ENCODE measurements around the gene GRAMD2B.
"Not testable (repeated sequence)": the region's sequence is repeated elsewhere in the genome, so short reads cannot be mapped to it uniquely, and the experiment has no call there.

GRAMD2B gene

DNA sequence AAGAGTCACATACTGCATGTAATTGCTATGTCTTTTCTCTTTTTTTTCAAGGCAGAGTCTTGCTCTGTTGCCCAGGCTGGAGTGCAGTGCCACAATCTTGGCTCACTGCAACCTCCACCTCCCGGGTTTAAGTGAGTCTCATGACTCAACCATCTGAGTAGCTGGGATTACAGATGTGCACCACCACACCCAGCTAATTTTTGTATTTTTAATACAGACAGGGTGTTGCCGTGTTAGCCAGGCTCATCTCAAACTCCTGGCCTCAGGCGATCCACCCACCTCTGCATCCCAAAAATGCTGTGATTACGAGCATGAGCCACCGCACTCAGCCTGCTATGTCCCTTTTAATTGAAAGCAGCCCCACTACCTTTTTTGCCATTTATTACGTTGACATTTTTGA lies 47.3 kb downstream of the GRAMD2B start:
- not testable (repeated sequence) for H3K9me3 Mint-ChIP-seq (ENCODE audit: low read depth); H3K4me3 Mint-ChIP-seq; H3K27me3 Mint-ChIP-seq; H3K4me1 Mint-ChIP-seq (ENCODE audit: low read depth); H3K27ac Mint-ChIP-seq
- peaks cover 19% of the 10 kb centered on the region for H3K36me3 Mint-ChIP-seq

DNA sequence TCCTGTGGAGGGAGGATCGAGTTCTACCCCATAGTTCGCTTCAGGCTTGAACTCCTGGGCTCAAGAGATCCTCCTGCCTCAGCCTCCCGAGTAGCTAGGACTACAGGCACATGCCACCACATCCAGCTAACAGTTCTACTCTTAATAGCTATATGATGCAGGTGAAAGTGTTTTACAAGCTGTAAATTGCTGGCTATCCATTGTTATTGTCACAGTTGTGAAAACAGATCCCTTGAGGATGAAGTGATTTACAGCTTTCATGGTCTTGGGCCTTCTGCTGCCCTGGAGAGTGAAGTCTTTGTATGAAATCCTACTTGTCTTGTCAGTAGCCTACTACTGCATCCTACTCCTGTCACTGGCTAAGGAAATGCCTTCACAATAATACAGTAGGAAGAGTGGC lies 48.0 kb downstream of the GRAMD2B start:
- Mint-ChIP-seq H3K27ac (no peak overlapping the region), H3K36me3 (peaks cover 20% of the 10 kb centered on the region), H3K4me3 (no peak overlapping the region), H3K9me3 (ENCODE audit: low read depth) (no peaks in the 10 kb centered on the region), H3K4me1 (ENCODE audit: low read depth) (no peaks in the 10 kb centered on the region), H3K27me3 (no peaks in the 10 kb centered on the region)

DNA sequence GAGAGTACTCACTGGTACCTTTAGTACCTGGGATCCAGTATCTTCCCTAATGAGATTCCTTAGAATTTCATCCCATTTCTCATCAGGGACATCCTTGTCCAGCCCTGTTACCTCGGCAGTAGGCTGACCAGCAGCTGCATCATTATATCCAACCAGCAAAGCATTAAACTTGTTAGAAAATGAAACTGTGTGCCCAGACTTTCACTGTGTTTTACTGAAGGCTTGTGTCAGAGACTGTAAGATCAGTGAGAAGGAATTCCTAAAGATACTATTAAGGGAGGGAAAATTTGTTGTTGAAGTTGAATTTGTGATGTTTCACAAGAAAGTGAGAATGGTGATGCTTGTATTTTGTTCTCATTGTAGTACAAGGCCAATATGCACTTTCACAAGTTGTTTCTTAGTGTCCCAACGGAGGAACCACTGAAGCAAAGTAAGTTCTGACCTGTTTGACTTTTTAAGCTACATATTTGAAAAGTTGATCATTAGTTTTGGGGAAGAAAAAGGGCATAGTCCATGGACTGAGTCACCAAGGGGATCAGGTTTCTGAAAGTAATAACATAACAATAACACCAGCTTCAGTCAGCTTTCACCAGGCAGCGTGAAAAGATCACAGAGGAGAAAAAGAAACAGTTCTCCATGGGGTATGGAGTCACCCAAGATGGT lies 48.8 kb downstream of the GRAMD2B start:
- Mint-ChIP-seq H3K4me1 (ENCODE audit: low read depth) (no peaks in the 10 kb centered on the region), H3K36me3 (peaks cover 17% of the 10 kb centered on the region), H3K9me3 (ENCODE audit: low read depth) (no peaks in the 10 kb centered on the region), H3K27me3 (no peaks in the 10 kb centered on the region), H3K27ac (no peak overlapping the region), H3K4me3 (no peak overlapping the region)

DNA sequence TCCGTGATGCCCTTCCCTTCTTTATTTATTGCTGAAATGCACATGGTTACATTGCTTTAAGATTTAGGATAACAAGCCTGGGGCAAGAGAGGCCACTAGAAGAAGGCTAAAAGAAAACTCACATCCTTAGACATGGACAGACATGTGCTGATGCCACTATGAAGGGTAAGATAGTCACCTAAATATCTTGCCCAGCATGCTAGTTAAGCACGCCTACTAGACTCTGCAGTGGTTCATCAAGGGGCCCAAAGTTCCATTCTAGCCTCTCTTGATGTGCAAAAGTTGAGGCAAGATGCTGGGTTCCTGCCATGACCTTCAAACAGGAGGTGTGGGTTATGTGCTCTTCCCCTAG lies 49.3 kb downstream of the GRAMD2B start:
- H3K4me3 Mint-ChIP-seq, result no peak overlapping the region
- peaks cover 17% of the 10 kb centered on the region for H3K36me3 Mint-ChIP-seq
- H3K4me1 Mint-ChIP-seq (ENCODE audit: low read depth), result no peaks in the 10 kb centered on the region
- H3K27ac Mint-ChIP-seq, result no peak overlapping the region
- H3K9me3 Mint-ChIP-seq (ENCODE audit: low read depth), result no peaks in the 10 kb centered on the region
- no peaks in the 10 kb centered on the region for H3K27me3 Mint-ChIP-seq

DNA sequence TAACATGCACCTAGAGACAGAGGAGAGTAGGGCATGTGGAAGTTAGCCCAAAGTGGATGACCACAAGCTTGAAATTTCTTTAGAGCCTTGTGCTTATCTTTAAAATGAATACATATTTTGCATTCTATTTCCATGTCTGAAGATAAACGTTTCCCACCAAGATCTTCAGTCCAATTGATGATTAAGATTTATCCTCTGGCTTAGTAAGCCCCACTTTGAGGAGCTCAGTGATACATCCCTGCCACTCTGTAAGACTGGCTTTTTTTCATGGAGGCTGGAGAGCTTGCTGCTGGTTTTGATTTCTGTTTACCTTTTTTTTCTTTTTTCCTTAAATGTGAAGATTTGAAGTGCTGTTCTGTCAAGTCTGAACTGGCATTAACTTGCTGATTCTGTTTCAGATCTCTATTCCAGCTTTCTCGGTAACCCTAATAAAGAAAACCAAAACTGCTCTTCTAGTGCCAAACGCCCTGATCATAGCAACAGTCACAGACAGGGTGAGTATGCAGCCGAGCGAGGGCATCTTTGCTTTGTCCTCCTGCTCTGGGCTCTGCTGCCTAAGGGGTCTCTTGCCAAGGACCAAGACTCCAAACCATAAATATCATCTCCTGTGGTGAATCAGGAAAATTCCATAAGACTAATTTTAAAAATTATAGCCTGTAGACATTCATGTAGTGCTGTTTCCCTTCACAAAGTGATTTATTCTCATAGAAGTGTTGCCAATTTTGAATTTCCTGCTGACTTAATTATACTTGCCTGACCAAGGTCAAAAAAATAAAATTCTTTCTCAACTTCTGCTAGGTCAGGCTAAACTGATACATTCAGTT lies 54.3 kb downstream of the GRAMD2B start:
- Mint-ChIP-seq H3K36me3 (peaks cover 13% of the 10 kb centered on the region), H3K4me3 (no peak overlapping the region), H3K27me3 (no peaks in the 10 kb centered on the region), H3K4me1 (ENCODE audit: low read depth) (no peaks in the 10 kb centered on the region), H3K9me3 (ENCODE audit: low read depth) (no peaks in the 10 kb centered on the region), H3K27ac (no peak overlapping the region)

DNA sequence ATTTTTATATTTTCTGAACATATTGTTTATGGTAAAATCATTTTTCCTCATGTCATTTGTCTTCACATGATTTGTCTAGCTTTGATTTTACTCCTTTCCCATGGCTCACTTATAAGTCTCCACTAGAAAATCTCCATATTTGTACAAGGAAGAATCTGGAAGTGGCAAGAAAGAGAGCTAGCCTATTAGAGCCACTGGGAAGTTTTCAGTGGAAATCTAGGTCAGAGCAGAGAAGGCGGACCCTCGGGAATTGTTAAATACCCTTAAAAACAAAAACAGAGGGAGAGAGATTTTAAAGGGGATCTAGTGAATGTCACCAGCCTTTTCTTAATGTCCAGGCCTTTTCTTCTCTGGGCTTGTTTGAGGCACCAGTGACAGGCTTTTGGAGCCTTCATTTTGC lies 56.6 kb downstream of the GRAMD2B start:
- Mint-ChIP-seq H3K27me3 (no peaks in the 10 kb centered on the region), H3K27ac (no peak overlapping the region), H3K9me3 (ENCODE audit: low read depth) (no peaks in the 10 kb centered on the region), H3K36me3 (peaks cover 10% of the 10 kb centered on the region), H3K4me3 (no peak overlapping the region), H3K4me1 (ENCODE audit: low read depth) (no peaks in the 10 kb centered on the region)

DNA sequence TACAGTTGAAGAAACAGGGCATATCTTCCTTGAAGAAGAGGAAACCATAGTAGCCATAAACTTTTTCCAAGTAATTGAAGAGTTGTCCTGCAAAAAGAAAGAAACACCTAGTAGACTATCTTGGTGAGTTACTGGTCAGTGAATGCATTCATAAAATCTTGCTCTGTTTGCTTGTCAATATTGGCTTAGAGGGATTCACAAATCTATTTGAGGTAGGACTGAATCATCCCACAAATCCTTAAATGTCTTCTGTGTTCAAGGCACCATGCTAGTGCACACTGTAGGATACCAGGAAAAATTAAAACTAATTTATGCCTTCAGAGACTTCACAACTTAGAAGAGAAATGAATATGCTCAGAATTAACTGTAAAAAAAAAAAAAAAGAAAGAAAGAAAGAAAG lies 57.6 kb downstream of the GRAMD2B start:
- Mint-ChIP-seq H3K9me3 (ENCODE audit: low read depth) (no peaks in the 10 kb centered on the region), H3K27me3 (no peaks in the 10 kb centered on the region), H3K36me3 (peaks cover 9% of the 10 kb centered on the region), H3K4me1 (ENCODE audit: low read depth) (no peaks in the 10 kb centered on the region), H3K4me3 (no peak overlapping the region), H3K27ac (no peak overlapping the region)

DNA sequence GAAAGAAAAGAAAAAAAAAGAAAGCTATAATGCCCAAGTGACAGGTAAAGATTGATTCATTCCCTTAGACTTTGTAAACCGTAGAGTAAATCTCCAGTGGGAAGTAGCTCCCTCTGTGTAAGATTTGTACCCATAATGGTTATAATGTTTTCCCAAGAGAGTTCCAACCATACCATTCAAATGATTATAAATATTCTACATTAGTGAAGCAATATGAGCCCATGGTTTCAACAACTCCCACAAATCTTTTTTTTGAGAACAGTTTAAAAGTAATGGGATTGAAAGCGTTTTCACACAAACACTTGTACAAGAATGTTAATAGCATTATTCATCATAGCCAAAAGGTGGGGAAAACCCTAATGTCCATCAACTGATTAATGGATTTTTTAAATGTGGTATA lies 58.0 kb downstream of the GRAMD2B start:
- Mint-ChIP-seq H3K27ac (no peak overlapping the region), H3K9me3 (ENCODE audit: low read depth) (no peaks in the 10 kb centered on the region), H3K4me1 (ENCODE audit: low read depth) (no peaks in the 10 kb centered on the region), H3K4me3 (no peak overlapping the region), H3K27me3 (no peaks in the 10 kb centered on the region), H3K36me3 (peaks cover 9% of the 10 kb centered on the region)

DNA sequence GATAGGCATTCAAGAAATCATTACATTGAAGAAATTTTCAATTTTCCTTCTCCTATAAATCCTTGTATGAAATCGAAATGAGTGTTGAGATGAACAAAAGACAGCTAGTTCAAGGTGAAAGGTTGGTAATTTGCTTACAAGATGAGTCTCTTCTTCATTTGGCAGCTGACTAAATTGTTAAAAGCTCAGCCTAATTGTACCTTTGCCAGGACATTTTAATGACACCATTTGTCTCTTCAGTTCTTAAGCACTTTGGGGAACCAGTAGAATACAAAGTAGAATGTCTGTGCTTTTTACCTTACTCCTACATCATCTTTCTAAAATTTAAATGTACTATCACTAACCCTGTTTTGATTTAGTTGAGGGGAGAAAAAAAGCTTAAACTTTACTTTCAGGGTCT lies 59.4 kb downstream of the GRAMD2B start:
- Mint-ChIP-seq H3K27me3 (no peaks in the 10 kb centered on the region), H3K4me1 (ENCODE audit: low read depth) (no peaks in the 10 kb centered on the region), H3K4me3 (no peak overlapping the region), H3K9me3 (ENCODE audit: low read depth) (no peaks in the 10 kb centered on the region), H3K27ac (no peak overlapping the region), H3K36me3 (peaks cover 9% of the 10 kb centered on the region)

DNA sequence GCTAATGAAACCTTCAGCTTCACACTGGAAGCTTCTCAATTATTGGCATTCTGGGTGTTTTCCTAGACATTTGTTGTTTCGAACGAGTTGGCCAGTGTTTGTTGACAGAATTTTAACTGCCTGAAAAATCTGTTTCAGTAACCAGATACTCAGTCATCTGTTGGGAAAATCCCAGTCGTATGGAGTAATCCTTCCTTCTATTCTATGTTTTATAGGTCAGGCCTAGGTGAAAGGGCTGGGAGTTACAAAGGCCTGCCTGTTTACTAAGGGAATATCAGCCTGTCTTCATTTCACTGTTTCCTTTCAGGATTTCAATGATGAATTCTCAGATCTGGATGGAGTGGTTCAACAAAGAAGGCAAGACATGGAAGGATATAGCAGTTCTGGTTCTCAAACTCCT lies 59.9 kb downstream of the GRAMD2B start:
- Mint-ChIP-seq H3K36me3 (peaks cover 9% of the 10 kb centered on the region), H3K4me1 (ENCODE audit: low read depth) (no peaks in the 10 kb centered on the region), H3K4me3 (no peak overlapping the region), H3K27me3 (no peaks in the 10 kb centered on the region), H3K27ac (no peak overlapping the region), H3K9me3 (ENCODE audit: low read depth) (no peaks in the 10 kb centered on the region)

DNA sequence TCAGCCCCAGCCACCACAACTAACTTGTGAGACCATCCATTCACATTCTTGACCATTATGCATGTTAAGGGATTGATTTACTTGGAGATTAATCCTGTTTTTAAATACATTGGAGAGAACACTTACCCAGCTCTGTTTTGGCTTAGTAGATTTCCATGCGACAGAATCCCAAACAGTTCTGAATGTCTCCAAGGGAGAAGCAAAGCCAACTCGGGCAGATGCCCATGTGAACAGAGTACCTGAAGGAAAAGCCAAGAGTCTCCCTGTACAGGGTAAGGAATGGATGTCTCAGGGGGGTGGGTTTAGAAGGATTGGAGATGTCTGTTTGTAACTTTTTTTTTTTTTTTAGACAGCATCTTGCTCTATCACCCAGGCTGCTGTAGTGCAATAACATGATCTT lies 61.0 kb downstream of the GRAMD2B start:
- no peaks in the 10 kb centered on the region for H3K27me3 Mint-ChIP-seq
- H3K4me1 Mint-ChIP-seq (ENCODE audit: low read depth), result no peaks in the 10 kb centered on the region
- H3K9me3 Mint-ChIP-seq (ENCODE audit: low read depth), result no peaks in the 10 kb centered on the region
- H3K27ac Mint-ChIP-seq, result no peak overlapping the region
- H3K4me3 Mint-ChIP-seq, result no peak overlapping the region
- peaks cover 9% of the 10 kb centered on the region for H3K36me3 Mint-ChIP-seq

DNA sequence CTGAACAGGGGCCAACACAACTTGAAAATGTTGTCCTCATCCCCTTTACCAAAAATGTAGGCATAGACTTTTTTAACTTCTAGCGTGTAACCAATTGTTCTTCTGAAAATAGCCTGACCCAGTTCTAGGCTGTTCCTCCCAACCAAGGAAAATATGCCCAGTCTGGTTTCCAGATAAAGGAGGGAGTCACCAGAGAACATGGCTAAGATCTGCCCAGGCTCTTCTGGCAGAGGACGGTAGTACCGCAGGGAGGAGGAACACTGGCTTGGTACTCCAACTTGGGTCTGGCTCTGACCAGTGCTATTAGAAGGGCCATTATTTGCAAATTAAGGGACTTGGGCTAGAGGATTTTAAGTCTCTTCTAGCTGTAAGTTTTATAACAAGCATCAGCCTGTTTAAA lies 63.1 kb downstream of the GRAMD2B start:
- H3K36me3 Mint-ChIP-seq, result peaks cover 4% of the 10 kb centered on the region
- H3K4me3 Mint-ChIP-seq, result no peak overlapping the region
- no peak overlapping the region for H3K27ac Mint-ChIP-seq

DNA sequence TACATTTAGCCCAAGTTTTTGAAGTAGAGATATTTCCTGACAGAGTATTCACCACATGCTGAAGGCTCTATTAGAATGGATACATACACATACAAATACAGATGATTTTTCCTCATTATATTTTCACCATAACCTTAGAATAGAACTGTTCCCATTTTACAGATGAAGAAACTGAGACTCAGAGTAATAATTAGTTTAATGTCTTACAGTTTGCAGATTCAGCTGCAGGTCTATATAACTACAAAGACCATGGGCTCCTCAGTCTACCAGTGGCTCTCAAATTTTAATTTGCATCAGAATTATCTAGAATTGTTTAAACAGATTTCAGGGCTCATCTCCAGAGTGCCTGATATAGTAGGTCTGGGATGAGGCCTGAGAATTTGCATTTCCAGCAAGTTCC lies 64.4 kb downstream of the GRAMD2B start:
- H3K27me3 Mint-ChIP-seq, result no peaks in the 10 kb centered on the region
- no peak overlapping the region for H3K4me3 Mint-ChIP-seq
- no peak overlapping the region for H3K27ac Mint-ChIP-seq
- no peaks in the 10 kb centered on the region for H3K4me1 Mint-ChIP-seq (ENCODE audit: low read depth)
- H3K9me3 Mint-ChIP-seq (ENCODE audit: low read depth), result no peaks in the 10 kb centered on the region
- H3K36me3 Mint-ChIP-seq, result peaks cover 4% of the 10 kb centered on the region

More for the DNA sequence above, 63.1 kb downstream of the GRAMD2B start:
- no peaks in the 10 kb centered on the region for H3K27me3 Mint-ChIP-seq
- H3K4me1 Mint-ChIP-seq (ENCODE audit: low read depth), result no peaks in the 10 kb centered on the region
- no peaks in the 10 kb centered on the region for H3K9me3 Mint-ChIP-seq (ENCODE audit: low read depth)

DNA sequence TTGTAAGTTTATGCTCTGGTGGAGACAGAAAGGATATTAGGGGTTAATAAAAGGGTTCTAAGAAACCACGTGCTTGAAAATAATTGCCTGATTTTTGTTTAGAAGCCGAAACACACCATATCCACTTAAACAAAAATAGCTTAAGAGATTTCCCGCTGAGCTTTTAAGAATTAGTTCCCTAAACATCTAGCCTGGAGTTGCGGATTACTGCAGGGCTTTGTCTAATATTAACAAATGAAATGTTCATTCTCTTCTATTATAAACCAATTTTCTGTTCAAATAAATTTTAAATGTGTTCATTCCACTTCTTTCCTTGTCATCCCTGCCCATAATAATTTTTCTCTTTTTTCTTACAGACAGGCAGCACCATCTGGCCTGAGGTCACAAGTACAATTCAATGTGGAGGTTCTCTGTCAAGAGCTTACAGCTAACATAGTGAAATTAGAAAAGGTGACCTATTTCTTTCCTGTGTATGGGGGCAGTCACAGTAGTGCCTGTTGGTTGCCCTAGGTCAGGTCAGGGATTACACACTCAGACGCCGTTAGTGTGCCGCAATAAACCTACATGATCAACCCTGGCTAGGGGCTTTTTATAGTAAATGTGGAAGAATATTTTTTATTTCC lies 65.3 kb downstream of the GRAMD2B start:
- Mint-ChIP-seq H3K9me3 (ENCODE audit: low read depth) (no peaks in the 10 kb centered on the region), H3K4me3 (no peak overlapping the region), H3K4me1 (ENCODE audit: low read depth) (no peaks in the 10 kb centered on the region), H3K36me3 (peaks cover 3% of the 10 kb centered on the region), H3K27me3 (no peaks in the 10 kb centered on the region), H3K27ac (no peak overlapping the region)

DNA sequence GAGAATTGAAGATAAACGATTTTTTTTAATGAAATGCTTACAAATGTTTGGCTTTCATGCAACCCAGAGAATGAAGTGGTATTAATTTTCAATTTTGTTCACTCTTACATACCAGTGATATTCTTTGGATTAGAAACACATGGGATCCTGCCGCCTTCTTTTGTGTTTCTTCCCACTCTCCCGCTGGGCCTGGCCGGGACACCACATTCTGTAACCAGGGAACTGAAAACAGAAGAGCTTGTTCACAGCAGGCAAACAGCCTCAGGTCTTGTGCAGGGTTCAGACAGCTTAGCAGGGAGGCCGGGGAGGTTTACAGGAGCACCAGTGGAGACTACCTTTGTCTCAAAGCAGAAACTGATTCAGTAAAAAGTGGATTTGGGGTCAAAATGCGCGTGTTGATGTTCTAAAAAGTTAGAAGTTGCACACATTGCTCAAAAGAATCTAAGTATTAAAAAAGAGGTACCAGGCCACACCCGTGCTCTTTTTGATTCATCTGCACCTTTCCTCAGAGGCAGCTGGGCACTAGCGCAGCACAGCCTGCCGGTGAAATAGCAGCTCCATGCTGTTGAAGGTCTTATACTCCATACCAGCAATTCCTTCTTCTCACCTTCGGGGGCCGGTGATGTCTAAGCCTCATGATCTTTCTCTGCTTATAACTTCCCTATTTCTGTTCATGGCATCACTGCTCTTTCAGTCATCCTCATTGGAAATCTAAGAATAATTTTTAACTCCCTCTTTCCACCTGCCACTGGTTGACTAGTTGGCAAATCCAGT lies 67.1 kb downstream of the GRAMD2B start:
- Mint-ChIP-seq H3K27me3 (no peaks in the 10 kb centered on the region), H3K4me3 (no peak overlapping the region), H3K36me3 (peaks cover 3% of the 10 kb centered on the region), H3K27ac (no peak overlapping the region), H3K9me3 (ENCODE audit: low read depth) (no peaks in the 10 kb centered on the region), H3K4me1 (ENCODE audit: low read depth) (no peaks in the 10 kb centered on the region)
